BE2C (cell line): Measurements from ENCODE around the gene AGAP5.
"Not testable (repeated sequence)": the region's sequence is repeated elsewhere in the genome, so short reads cannot be mapped to it uniquely, and the experiment has no call there.

ENCODE experiments used
- DNase-seq: peaks from one replicate; pipeline ENCODE4 v3.0.0-alpha.2; 2020
- H3K27me3 ChIP-seq: fragments of 250-450 bp; sonication (Bioruptor Pico); 2 replicates; pipeline ENCODE4 v1.5.1; 2020; ENCODE audit warnings: mild to moderate bottlenecking
- H3K36me3 ChIP-seq: fragments of 250-450 bp; sonication (Bioruptor Pico); 2 replicates; pipeline ENCODE4 v1.5.1; 2020; ENCODE audit warnings: mild to moderate bottlenecking
- H3K4me1 ChIP-seq: fragments of 250-450 bp; sonication (Bioruptor Pico); 2 replicates; pipeline ENCODE4 v1.5.1; 2020
- H3K4me3 ChIP-seq: 2 replicates; pipeline ENCODE4 v1.5.1; 2011; ENCODE audit warnings: low read depth, low read length
- H3K9me3 ChIP-seq: fragments of 250-450 bp; sonication (Bioruptor Pico); 2 replicates; pipeline ENCODE4 v1.5.1; 2020

The AGAP5 gene

GRCh38 chr10:73707628-73708027, 9.7 kb upstream of the AGAP5 start:
- H3K4me1 ChIP-seq, H3K27me3 ChIP-seq, H3K36me3 ChIP-seq, DNase-seq, H3K4me3 ChIP-seq, H3K9me3 ChIP-seq: not testable (repeated sequence)

DNA sequence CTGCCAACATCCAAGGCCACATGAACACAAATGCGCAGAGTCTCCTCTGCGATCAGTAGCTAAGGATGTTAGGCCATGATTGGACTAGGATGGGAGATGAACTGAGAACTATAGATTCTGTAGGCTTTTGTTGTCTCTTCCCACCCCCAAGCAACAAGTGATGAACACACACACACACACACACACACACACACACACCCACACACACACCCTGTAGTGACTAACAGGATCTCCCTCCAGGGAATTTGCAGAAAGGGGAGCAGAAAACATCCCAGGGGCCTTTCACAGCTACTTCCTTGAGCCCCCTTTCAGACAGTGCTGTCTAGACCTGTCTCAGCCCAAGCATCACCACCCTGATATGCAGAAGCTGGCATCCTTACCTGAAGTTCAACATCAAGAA, 8.6 kb upstream of the AGAP5 start:
- H3K4me3 ChIP-seq, H3K9me3 ChIP-seq, H3K27me3 ChIP-seq, H3K4me1 ChIP-seq, H3K36me3 ChIP-seq, DNase-seq: not testable (repeated sequence)

GRCh38 chr10:73705506-73706072, 7.7 kb upstream of the AGAP5 start:
- H3K9me3 ChIP-seq, H3K36me3 ChIP-seq, H3K4me1 ChIP-seq, H3K27me3 ChIP-seq, H3K4me3 ChIP-seq, DNase-seq: not testable (repeated sequence)

DNA sequence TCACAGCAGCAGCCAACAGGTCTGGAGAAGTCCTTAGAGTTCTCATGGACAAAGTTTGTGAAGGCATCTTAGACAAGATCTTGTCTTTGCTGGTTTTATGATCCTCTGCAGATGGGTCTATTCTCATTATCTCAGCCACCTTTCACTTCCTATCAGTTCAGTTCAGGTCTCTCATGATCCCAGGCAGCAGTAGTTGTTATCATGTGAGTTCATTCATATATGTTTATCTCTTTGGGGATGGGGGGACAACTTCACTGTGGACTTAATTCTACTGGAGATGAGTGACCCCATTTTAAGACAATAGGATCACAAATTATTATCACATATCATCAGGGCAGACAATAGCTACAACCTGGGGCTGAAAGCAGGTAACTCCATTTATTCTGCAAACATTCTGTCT, 6.0 kb upstream of the AGAP5 start:
- DNase-seq, H3K4me3 ChIP-seq, H3K4me1 ChIP-seq, H3K9me3 ChIP-seq, H3K36me3 ChIP-seq, H3K27me3 ChIP-seq: not testable (repeated sequence)

DNA sequence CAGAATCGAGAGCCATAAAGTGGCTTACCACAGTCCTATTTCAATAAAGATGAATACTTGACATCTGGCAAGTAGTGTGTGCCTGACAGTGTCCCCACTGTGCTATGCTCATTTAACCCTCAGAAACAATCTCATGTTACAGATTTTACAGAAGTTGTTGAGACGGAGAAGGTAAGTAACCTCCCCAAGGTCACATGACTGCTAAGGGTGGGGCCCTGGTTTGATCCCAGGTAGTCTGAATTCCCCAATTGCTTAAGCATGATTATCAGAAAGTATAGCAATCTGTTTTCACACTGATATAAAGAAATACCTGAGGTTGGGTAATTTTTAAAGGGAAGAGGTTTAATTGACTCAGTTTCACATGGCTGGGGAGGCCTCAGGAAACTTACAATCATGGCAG, 910 bp upstream of the AGAP5 start:
- not testable (repeated sequence) for H3K27me3 ChIP-seq, H3K9me3 ChIP-seq, DNase-seq, H3K36me3 ChIP-seq, H3K4me3 ChIP-seq, H3K4me1 ChIP-seq

DNA sequence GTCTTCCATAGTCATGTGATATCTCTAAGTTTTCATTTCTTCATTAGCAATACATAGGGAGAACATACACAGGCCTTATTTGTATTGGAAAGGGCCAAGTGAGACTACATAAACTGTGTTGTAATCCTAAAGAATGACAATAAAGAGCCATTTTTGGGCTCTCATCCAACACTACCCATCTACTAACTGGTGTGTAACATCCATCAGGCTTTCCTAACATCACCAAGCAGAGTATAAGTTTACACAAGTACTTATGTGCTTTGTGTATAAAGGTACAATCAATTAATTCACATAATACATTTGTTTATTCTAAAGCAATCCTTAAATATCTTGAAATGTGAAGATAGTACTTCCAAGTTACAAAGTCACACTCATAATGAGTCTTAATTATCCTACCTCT, 2.6 kb downstream of the AGAP5 start:
- DNase-seq, H3K4me3 ChIP-seq, H3K36me3 ChIP-seq, H3K4me1 ChIP-seq, H3K27me3 ChIP-seq, H3K9me3 ChIP-seq: not testable (repeated sequence)

GRCh38 chr10:73690755-73691154, 7.2 kb downstream of the AGAP5 start:
- H3K4me3 ChIP-seq, H3K9me3 ChIP-seq, H3K36me3 ChIP-seq, H3K4me1 ChIP-seq, H3K27me3 ChIP-seq, DNase-seq: not testable (repeated sequence)

DNA sequence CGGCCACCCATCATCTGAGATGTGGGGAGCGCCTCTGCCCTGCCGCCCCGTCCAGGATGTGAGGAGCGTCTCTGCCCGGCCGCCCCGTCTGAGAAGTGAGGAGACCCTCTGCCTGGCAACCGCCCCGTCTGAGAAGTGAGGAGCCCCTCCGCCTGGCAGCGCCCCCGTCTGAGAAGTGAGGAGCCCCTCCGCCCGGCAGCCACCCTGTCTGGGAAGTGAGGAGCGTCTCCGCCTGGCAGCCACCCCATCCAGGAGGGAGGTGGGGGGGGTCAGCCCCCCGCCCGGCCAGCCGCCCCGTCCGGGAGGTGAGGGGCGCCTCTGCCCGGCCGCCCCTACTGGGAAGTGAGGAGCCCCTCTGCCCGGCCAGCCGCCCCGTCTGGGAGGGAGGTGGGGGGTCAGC, 8.3 kb downstream of the AGAP5 start:
- not testable (repeated sequence) for H3K9me3 ChIP-seq, DNase-seq, H3K27me3 ChIP-seq, H3K4me1 ChIP-seq, H3K4me3 ChIP-seq, H3K36me3 ChIP-seq

GRCh38 chr10:73687641-73688040, 10.3 kb downstream of the AGAP5 start:
- not testable (repeated sequence) for H3K27me3 ChIP-seq, DNase-seq, H3K4me1 ChIP-seq, H3K36me3 ChIP-seq, H3K9me3 ChIP-seq, H3K4me3 ChIP-seq

- not testable (repeated sequence) for H3K4me1 ChIP-seq, DNase-seq, H3K36me3 ChIP-seq, H3K9me3 ChIP-seq, H3K4me3 ChIP-seq, H3K27me3 ChIP-seq
These were observed 23.4 kb downstream of the AGAP5 start for GRCh38 chr10:73674546-73674945.

- not testable (repeated sequence) for H3K27me3 ChIP-seq, H3K4me1 ChIP-seq, H3K36me3 ChIP-seq, DNase-seq, H3K4me3 ChIP-seq, H3K9me3 ChIP-seq
These were observed 29.5 kb downstream of the AGAP5 start for GRCh38 chr10:73668378-73668777.

- not testable (repeated sequence) for H3K27me3 ChIP-seq, H3K9me3 ChIP-seq, H3K36me3 ChIP-seq, H3K4me3 ChIP-seq, DNase-seq, H3K4me1 ChIP-seq
These were observed 31.6 kb downstream of the AGAP5 start for GRCh38 chr10:73666153-73666809.

GRCh38 chr10:73665581-73665980, 32.3 kb downstream of the AGAP5 start:
- not testable (repeated sequence) for H3K4me1 ChIP-seq, H3K36me3 ChIP-seq, H3K27me3 ChIP-seq, H3K4me3 ChIP-seq, H3K9me3 ChIP-seq
- DNase-seq: peak; percentile 41

DNA sequence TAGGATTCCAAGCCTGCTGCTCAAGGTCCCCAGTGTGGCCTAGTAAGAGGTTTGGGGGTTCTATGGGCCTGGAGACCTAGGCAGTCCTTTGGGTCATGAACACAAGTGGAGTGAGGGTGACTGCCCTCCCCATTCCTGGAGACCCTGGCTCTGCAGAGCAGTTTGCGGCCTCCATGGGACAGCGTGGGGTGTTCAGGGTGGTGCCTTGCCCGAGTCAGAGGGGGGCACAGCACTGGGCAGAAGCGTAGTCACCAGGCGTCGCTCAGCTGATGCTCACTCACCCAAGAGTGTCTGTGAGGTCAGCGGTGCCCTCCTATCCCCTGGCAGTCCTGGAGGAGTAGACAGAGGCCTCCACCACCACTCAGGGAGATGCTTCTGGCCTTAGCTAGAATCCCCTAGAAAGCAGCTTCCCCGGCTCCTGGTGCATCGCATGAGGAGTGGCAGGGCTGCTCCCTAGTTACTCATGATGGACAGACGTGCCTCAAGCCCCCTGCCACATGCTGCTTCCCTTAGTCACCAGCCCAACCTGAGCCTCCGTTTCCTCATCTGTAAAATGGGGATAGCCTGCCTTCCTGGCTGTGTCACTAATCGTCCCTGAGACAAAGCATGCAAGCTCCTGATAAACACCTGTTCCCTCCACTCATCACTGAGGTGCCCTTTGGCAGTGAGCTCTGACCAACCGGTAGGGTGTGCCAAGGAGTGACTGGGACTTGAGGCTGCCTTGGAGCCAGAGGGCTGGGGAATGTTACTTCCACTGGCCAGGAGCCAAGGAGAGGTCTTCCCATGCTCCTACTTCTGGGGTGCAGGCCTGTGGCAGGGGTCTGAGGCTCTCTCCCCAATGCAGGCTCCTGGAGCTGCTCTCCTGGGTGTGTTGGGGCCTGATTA, 33.5 kb downstream of the AGAP5 start:
- not testable (repeated sequence) for DNase-seq, H3K9me3 ChIP-seq, H3K4me1 ChIP-seq, H3K36me3 ChIP-seq, H3K4me3 ChIP-seq, H3K27me3 ChIP-seq

DNA sequence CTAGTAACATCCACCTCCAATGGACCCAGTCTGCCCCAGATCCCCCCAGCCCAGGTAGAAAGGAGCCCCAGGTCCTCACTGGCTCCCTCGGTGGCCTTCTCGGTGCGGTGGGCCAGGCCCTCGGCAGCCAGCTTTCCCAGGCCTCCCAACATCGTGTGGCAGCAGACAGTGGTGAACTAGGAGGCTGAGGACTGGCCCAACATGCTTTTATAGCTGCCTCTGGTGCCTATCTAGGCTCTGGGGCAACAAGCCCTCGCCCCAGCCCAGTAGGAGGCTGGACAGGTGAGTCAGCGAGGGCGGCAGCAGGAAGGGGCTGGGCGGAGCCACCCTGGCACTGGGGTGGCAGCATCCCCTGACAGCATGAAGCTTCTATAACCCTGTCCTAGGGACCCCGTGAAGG, 34.3 kb downstream of the AGAP5 start:
- not testable (repeated sequence) for DNase-seq

DNA sequence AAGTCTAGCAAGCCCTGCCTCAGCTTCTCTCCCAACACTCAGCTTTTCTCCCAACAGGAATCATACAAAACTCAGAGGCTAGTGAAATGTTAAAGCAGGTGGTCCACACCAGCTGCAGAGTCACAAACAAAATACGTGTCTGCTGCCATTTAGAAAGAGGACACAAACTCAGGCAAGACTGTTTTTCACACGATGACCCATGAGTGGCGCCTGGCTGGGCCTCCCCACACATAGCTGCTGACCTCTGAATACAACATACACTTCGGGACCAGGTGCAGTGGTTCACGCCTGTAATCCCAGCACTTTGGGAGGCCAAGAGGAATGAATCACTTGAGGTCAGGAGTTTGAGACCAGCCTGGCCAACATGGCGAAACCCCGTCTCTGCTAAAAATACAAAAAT, 35.2 kb downstream of the AGAP5 start:
- not testable (repeated sequence) for H3K27me3 ChIP-seq, H3K4me1 ChIP-seq

More for the DNA sequence above, 34.3 kb downstream of the AGAP5 start:
- not testable (repeated sequence) for H3K4me1 ChIP-seq, H3K4me3 ChIP-seq, H3K27me3 ChIP-seq, H3K9me3 ChIP-seq, H3K36me3 ChIP-seq

More for the DNA sequence above, 35.2 kb downstream of the AGAP5 start:
- not testable (repeated sequence) for H3K9me3 ChIP-seq, H3K4me3 ChIP-seq, H3K36me3 ChIP-seq, DNase-seq
